GM20431 (cell line): ENCODE results near the gene ETV3L.
"Not testable (repeated sequence)": the region's sequence is repeated elsewhere in the genome, so short reads cannot be mapped to it uniquely, and the experiment has no call there.

Experiments
- in situ Hi-C: fragments of 300-500 bp; cut with MseI, MboI; formaldehyde crosslinking; loops from one replicate; pipeline ENCODE4 v1.15.0; 2020; ENCODE audit warnings: low sequenced_read_pairs; ENCODE audit not compliant: unreplicated experiment

ETV3L gene

GRCh38 chr1:157087030-157087429 lies 12.6 kb downstream of the ETV3L start:
- in situ Hi-C loops: no loop called here

DNA sequence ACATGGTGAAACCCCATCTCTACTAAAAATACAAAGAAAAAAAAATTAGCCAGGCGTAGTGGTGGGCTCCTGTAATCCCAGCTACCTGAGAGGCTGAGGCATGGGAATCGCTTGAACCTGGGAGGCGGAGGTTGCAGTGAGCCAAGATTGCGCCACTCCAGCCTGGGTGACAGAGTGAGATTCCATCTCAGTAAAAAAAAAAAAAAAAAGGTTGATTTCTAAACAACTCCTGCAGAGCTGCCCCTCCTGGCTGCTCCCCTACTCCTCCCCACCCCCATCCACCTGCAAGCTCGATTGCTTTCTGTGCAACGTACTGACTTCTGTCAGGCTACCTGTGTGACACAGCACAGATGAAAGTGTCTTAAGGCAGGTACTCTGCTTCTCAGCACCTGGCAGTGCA lies 13.3 kb downstream of the ETV3L start:
- in situ Hi-C loops: no loop called here

DNA sequence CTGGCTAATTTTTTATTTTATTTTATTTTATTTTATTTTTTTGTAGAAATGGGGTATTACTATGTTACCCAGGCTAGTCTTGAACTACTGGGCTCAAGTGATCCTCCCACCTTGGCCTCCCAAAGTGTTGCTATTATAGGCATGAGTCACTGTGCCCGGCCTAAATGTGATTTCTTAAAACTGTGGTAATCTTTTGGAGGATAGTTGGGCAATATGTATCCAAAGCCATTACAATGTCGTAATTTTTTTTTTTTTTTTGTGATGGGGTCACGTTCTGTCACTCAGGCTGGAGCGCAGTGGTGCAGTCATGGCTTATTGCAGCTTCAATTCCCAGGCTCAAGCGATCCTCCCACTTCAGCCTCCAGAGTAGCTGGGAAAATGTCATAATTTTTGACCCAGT lies 14.2 kb downstream of the ETV3L start:
- in situ Hi-C loops: no loop called here

DNA sequence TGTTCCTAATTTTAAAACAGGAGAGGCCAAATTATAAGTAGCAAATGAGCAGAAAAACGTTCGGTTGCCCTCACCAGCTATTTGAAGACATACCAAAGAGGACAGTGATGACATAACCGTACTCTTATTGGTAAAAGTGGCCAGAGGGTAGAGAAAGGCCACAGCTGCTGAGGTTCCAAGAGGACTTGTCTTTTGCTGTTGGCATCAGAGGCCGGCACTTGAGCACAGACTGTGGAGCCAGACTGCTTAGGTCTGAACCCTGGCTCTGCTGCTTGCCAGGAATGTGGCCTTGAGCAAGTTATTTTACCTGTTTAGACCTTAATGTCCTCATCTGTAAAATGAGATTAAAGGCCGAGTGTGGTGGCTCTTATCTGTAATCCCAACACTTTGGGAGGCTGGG lies 14.9 kb downstream of the ETV3L start:
- in situ Hi-C loops: no loop called here

- in situ Hi-C loops: no loop called here
These were observed 17.9 kb downstream of the ETV3L start for GRCh38 chr1:157081707-157082106.

GRCh38 chr1:157080714-157081113 lies 18.9 kb downstream of the ETV3L start:
- in situ Hi-C loops: no loop called here

- in situ Hi-C loops: no loop called here
These were observed 22.2 kb downstream of the ETV3L start for GRCh38 chr1:157077394-157077793.

DNA sequence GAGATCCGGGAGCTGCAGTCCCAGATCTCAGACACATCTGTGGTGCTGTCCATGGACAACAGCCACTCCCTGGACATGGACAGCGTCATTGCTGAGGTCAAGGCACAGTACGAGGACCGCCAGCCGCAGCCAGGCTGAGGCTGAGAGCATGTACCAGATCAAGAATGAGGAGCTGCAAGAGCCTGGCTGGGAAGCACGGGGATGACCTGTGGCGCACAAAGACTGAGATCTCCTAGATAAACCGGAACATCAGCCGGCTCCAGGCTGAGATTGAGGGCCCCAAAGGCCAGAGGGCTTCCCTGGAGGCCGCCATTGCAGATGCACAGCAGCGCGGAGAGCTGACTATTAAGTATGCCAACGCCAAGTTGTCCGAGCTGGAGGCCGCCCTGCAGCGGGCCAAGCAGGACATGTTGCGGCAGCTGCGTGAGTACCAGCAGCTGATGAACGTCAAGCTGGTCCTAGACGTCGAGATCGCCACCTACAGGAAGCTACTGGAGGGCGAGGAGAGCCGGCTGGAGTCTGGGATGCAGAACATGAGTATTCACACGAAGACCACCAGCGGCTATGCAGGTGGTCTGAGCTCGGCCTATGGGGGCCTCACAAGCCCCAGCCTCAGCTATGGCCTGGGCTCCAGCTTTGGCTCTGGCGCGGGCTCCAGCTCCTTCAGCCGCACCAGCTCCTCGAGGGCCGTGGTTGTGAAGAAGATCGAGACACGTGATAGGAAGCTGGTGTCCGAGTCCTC lies 25.5 kb downstream of the ETV3L start:
- in situ Hi-C loops: no loop called here

GRCh38 chr1:157069601-157070000 lies 30.0 kb downstream of the ETV3L start:
- in situ Hi-C loops: no loop called here

DNA sequence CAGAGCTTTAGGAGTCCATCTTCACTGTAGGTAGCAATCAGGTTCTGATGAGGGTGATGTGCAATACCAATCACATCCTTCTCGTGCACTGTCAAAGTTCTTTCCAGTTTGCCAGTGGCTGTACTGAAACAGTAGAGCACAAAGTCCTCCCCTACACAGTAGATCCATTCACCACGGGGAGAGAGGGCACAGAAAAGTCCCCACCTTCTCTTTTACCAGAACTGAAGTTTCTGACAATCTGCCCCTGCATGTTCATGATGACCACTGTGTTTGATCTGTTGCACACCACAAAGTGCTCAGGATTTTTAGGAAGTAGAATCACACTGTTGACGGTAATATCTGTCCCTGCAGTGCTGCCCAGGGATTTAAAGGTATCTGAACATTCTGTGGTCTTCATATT lies 40.4 kb downstream of the ETV3L start:
- in situ Hi-C loops: not testable (repeated sequence)

DNA sequence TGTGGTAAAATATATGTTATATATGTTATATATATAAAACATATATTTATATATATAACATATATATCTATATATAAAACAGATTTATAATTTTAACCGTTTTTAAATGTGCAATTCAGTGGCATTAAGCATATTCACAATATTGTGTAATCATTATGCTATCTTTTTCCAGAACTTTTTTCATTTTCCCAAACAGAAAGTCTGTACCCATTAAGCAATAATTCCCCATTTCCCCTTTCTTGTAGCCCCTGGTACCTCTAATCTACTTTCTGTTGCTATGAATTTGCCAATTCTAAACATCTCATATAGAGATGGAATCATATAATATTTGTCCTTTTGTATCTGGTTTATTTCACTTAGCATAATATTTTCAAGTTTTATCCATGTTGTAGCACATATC lies 43.3 kb downstream of the ETV3L start:
- in situ Hi-C loops: no loop called here

- in situ Hi-C loops: not testable (repeated sequence)
These were observed 43.9 kb downstream of the ETV3L start for GRCh38 chr1:157055729-157056128.

- in situ Hi-C loops: no loop called here
These were observed 48.8 kb downstream of the ETV3L start for GRCh38 chr1:157050836-157051235.

GRCh38 chr1:157047062-157047410 lies 52.6 kb downstream of the ETV3L start:
- in situ Hi-C loops: no loop called here

- in situ Hi-C loops: no loop called here
These were observed 54.1 kb downstream of the ETV3L start, which contains the start of gene ARHGEF11 for GRCh38 chr1:157045250-157046218. Gene ARHGEF11, minus strand, starts transcription at chr1:157045742. Its CDS starts 1,412 bp downstream, at chr1:157044330.

DNA sequence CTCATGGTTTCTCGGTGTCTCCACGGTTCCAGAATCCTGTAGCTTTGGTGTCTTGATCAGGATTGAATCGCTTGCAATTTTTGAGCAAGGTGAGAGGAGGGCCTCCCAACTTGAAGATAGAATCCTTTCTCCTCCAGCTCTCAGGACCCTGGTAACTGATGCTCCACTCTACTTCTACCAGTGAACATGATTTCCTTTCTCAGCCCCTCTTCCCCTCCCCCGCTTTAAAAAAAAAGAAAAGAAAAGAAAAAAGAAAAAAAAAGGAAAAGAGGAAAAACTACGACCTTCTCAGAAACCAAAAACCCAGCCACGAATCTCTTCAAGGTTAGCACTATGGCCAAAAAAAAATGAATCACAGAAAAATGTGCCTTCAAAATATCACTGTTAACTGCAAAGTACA lies 55.3 kb downstream of the ETV3L start:
- in situ Hi-C loops: no loop called here

GRCh38 chr1:157043685-157044084 lies 55.9 kb downstream of the ETV3L start:
- in situ Hi-C loops: no loop called here

DNA sequence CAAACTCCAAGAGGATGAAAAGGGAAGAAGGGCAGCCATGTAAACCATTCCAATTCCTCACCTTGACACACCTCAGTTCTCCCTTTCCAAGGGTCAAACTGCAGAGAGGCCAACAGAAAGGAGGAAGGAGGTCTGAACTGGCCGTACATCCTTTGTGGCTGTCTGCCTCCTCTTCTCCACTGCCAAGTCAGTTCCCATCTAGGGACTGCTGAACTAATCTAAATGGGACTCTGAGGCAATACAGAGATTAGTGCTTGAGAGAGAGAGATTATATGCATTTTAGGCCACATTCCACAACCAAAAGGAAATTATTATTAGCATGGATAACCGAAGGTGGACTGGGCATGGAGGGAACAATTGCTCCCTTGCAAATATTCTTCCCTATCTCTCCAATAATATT lies 56.8 kb downstream of the ETV3L start:
- in situ Hi-C loops: no loop called here
